GM18868 (cell line): ENCODE results near the gene TIMM8A.

Experiments used
- ATAC-seq: cut with Tn5 transposase; IDR thresholded peaks from one replicate; pipeline ENCODE4 v1.9.1; 2021; ENCODE audit warnings: mild to moderate bottlenecking, moderate library complexity; ENCODE audit not compliant: unreplicated experiment

Gene TIMM8A

GRCh38 chrX:101348452-101349192 lies at the start of gene TIMM8A:
Gene TIMM8A, minus strand, starts transcription at chrX:101348742. Its CDS starts 78 bp downstream, at chrX:101348664.
- ATAC-seq = peak; percentile 97

- ATAC-seq = no peak
These were observed 49.2 kb upstream of the TIMM8A start for GRCh38 chrX:101397779-101398178.

GRCh38 chrX:101395789-101396188 lies 47.2 kb upstream of the TIMM8A start:
- no peak for ATAC-seq

- no peak for ATAC-seq
These were observed 45.8 kb upstream of the TIMM8A start for GRCh38 chrX:101394372-101394771.

GRCh38 chrX:101393530-101394305 lies 45.2 kb upstream of the TIMM8A start:
- ATAC-seq = no peak

GRCh38 chrX:101391831-101392230 lies 43.3 kb upstream of the TIMM8A start:
- no peak for ATAC-seq

- peak; percentile 82 for ATAC-seq
These were observed 42.4 kb upstream of the TIMM8A start, which contains the start of gene RPL36A for GRCh38 chrX:101390664-101391525. Gene RPL36A, plus strand, starts transcription at chrX:101391011. Its CDS starts 33 bp downstream, at chrX:101391044.

- no peak for ATAC-seq
These were observed 40.1 kb upstream of the TIMM8A start for GRCh38 chrX:101388604-101389003.

- no peak for ATAC-seq
These were observed 38.0 kb upstream of the TIMM8A start for GRCh38 chrX:101386542-101386885.

- ATAC-seq = peak; percentile 62
These were observed 37.4 kb upstream of the TIMM8A start, which contains the start of gene BTK for GRCh38 chrX:101385795-101386541. Gene BTK, minus strand, starts transcription at chrX:101386191. Its CDS starts 10,907 bp downstream, at chrX:101375284.

- no peak for ATAC-seq
These were observed 36.6 kb upstream of the TIMM8A start for GRCh38 chrX:101385026-101385684.

GRCh38 chrX:101383679-101384205 lies 35.2 kb upstream of the TIMM8A start:
- ATAC-seq = peak; percentile 78

GRCh38 chrX:101377547-101377946 lies 29.0 kb upstream of the TIMM8A start:
- no peak for ATAC-seq

- peak; percentile 85 for ATAC-seq
These were observed 22.5 kb upstream of the TIMM8A start for GRCh38 chrX:101370888-101371504.

GRCh38 chrX:101369687-101370086 lies 21.1 kb upstream of the TIMM8A start:
- ATAC-seq = no peak

- ATAC-seq = no peak
These were observed 20.3 kb upstream of the TIMM8A start for GRCh38 chrX:101368800-101369199.

- no peak for ATAC-seq
These were observed 16.8 kb upstream of the TIMM8A start for GRCh38 chrX:101365301-101365795.

- no peak for ATAC-seq
These were observed 14.2 kb upstream of the TIMM8A start for GRCh38 chrX:101362757-101363156.

GRCh38 chrX:101362116-101362515 lies 13.6 kb upstream of the TIMM8A start:
- no peak for ATAC-seq
